Stimulated activated CD8-positive, alpha-beta memory T cell treated with anti-CD3 and anti-CD28 coated beads, Interleukin-7, amount 100 ng/mL, for 48 hours (primary cell): ENCODE results near the gene CHST8.

Experiments
- DNase-seq, 2 donors: peaks; one replicate each; pipeline ENCODE4 v3.0.0-alpha.2; 2020; ENCODE audit warnings: low read depth in 1 of 2; ENCODE audit errors: extremely low read depth in 1 of 2

Gene CHST8

GRCh38 chr19:33671211-33671610, 49.5 kb downstream of the CHST8 start:
- no peak for DNase-seq

- no peak for DNase-seq
These were observed 51.6 kb downstream of the CHST8 start for GRCh38 chr19:33673258-33673875.

GRCh38 chr19:33673996-33674625, 52.4 kb downstream of the CHST8 start:
- DNase-seq, result no peak

GRCh38 chr19:33674626-33675367, 53.0 kb downstream of the CHST8 start:
- DNase-seq, result no peak

- no peak for DNase-seq
These were observed 53.9 kb downstream of the CHST8 start for GRCh38 chr19:33675501-33676124.

- no peak for DNase-seq
These were observed 55.4 kb downstream of the CHST8 start for GRCh38 chr19:33676999-33677665.

GRCh38 chr19:33677745-33678426, 56.1 kb downstream of the CHST8 start:
- no peak for DNase-seq

GRCh38 chr19:33678796-33679585, 57.2 kb downstream of the CHST8 start:
- DNase-seq, result no peak

GRCh38 chr19:33679696-33680095, 57.9 kb downstream of the CHST8 start:
- DNase-seq, result no peak

GRCh38 chr19:33681081-33681680, 59.4 kb downstream of the CHST8 start:
- DNase-seq, result no peak

- no peak for DNase-seq
These were observed 62.3 kb downstream of the CHST8 start for GRCh38 chr19:33683881-33684537.

- DNase-seq, result no peak
These were observed 62.9 kb downstream of the CHST8 start for GRCh38 chr19:33684538-33685232.

GRCh38 chr19:33685541-33685940, 63.8 kb downstream of the CHST8 start:
- no peak for DNase-seq

- DNase-seq, result no peak
These were observed 64.5 kb downstream of the CHST8 start for GRCh38 chr19:33686262-33686661.

- DNase-seq, result no peak
These were observed 65.1 kb downstream of the CHST8 start for GRCh38 chr19:33686687-33687480.

GRCh38 chr19:33687481-33688170, 65.9 kb downstream of the CHST8 start:
- DNase-seq, result no peak
